ENCODE results near the gene SIPA1L2.

DNA sequence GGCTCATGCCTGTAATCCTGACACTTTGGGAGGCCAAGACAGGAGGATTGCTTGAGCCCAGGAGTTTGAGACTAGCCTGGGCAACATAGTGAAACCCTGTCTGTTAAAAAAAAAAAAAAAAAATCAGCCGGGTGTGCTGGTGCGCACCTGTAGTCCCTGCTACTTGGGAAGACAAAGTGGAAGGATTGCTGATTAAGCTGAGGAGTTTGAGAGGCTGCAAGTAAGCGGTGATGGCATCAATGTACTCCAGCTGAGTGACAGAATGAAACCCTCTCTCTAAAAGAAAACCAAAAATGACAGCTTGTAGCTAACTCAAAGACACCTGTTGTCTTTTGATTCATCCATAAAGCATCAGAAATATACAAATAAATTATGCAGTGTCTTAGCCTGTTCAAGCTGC lies 31.8 kb downstream of the SIPA1L2 start:
- no peak for TF ChIP-seq ZNF274 (IDR thresholded peaks at IDR 0.05; ENCODE audit: low read length)
- no peak for TF ChIP-seq ZNF274 (tag by site-specific recombination; IDR thresholded peaks at IDR 0.05; ENCODE audit: borderline replicate concordance)
- TF ChIP-seq ZNF223 (tag by site-specific recombination; IDR thresholded peaks at IDR 0.05), result no peak
- TF ChIP-seq OSR2 (tag by site-specific recombination; IDR thresholded peaks at IDR 0.05), result no peak
- TF ChIP-seq, protein P1, sequence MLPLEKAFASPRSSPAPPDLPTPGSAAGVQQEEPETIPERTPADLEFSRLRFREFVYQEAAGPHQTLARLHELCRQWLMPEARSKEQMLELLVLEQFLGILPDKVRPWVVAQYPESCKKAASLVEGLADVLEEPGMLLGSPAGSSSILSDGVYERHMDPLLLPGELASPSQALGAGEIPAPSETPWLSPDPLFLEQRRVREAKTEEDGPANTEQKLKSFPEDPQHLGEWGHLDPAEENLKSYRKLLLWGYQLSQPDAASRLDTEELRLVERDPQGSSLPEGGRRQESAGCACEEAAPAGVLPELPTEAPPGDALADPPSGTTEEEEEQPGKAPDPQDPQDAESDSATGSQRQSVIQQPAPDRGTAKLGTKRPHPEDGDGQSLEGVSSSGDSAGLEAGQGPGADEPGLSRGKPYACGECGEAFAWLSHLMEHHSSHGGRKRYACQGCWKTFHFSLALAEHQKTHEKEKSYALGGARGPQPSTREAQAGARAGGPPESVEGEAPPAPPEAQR (tag by site-specific recombination; IDR thresholded peaks at IDR 0.05), result no peak
- TF ChIP-seq ZNF629 (tag by site-specific recombination; IDR thresholded peaks at IDR 0.05), result no peak
- TF ChIP-seq, protein P2, sequence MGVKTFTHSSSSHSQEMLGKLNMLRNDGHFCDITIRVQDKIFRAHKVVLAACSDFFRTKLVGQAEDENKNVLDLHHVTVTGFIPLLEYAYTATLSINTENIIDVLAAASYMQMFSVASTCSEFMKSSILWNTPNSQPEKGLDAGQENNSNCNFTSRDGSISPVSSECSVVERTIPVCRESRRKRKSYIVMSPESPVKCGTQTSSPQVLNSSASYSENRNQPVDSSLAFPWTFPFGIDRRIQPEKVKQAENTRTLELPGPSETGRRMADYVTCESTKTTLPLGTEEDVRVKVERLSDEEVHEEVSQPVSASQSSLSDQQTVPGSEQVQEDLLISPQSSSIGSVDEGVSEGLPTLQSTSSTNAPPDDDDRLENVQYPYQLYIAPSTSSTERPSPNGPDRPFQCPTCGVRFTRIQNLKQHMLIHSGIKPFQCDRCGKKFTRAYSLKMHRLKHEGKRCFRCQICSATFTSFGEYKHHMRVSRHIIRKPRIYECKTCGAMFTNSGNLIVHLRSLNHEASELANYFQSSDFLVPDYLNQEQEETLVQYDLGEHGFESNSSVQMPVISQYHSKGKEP (tag by site-specific recombination; IDR thresholded peaks at IDR 0.05), result no peak
- no peak for TF ChIP-seq HOXA7 (CRISPR knock-in tag; IDR thresholded peaks at IDR 0.05; ENCODE audit: borderline replicate concordance)
- no peak for TF ChIP-seq PRDM1 (tag by site-specific recombination; IDR thresholded peaks at IDR 0.05)

Measured in HEK293 (cell line).